Osteoblast (primary cell): Measurements from ENCODE around the gene ATG16L2. TPM values are rescaled to one million over a fixed set of nuclear protein-coding genes. Genes with fewer than 3 reads are reported as not detected.

ENCODE experiments used
- DNase-seq: peaks from one replicate; pipeline ENCODE4 v3.0.0; 2011; ENCODE audit warnings: low spot score, mixed read lengths; ENCODE audit not compliant: insufficient read length; ENCODE audit errors: missing footprints
- H2AFZ ChIP-seq: 2 replicates; pipeline ENCODE4 v1.6.0; 2011; ENCODE audit warnings: mild to moderate bottlenecking, low read length
- H3K27ac ChIP-seq: 2 replicates; pipeline ENCODE4 v1.5.1; 2011; ENCODE audit warnings: mild to moderate bottlenecking, low read depth, low read length, moderate library complexity
- H3K27me3 ChIP-seq: 2 replicates; pipeline ENCODE4 v1.6.0; 2012; ENCODE audit warnings: mild to moderate bottlenecking, control low read depth, inconsistent platforms, low read length, moderate library complexity; ENCODE audit not compliant: insufficient read depth
- H3K36me3 ChIP-seq: 2 replicates; pipeline ENCODE4 v1.5.1; 2011; ENCODE audit warnings: mild to moderate bottlenecking, low read length, control low read depth, moderate library complexity; ENCODE audit not compliant: insufficient read depth
- H3K4me1 ChIP-seq: 2 replicates; pipeline ENCODE4 v1.5.1; 2011; ENCODE audit warnings: mild to moderate bottlenecking, low read length, control low read depth, moderate library complexity; ENCODE audit not compliant: insufficient read depth
- H3K4me2 ChIP-seq: 2 replicates; pipeline ENCODE4 v1.6.0; 2011; ENCODE audit warnings: mild to moderate bottlenecking, low read length; ENCODE audit not compliant: insufficient read depth
- H3K4me3 ChIP-seq: fragments of 200-600 bp; sonication (generic); 3 replicates; pipeline ENCODE4 v1.5.1; 2012; ENCODE audit warnings: mild to moderate bottlenecking, low read length, inconsistent platforms; ENCODE audit not compliant: insufficient read depth
- H3K79me2 ChIP-seq: 2 replicates; pipeline ENCODE4 v1.6.0; 2012; ENCODE audit warnings: mild to moderate bottlenecking, low read length, control low read depth, inconsistent platforms; ENCODE audit not compliant: insufficient read depth
- H3K9me3 ChIP-seq: 2 replicates; pipeline ENCODE4 v1.5.1; 2011; ENCODE audit warnings: low read depth, low read length, control low read depth
- H4K20me1 ChIP-seq: 2 replicates; pipeline ENCODE4 v1.6.0; 2012; ENCODE audit warnings: mild to moderate bottlenecking, low read length, control low read depth; ENCODE audit not compliant: insufficient read depth
- CTCF ChIP-seq: IDR thresholded peaks from 2 replicates; pipeline ENCODE4 v1.5.1; 2011; ENCODE audit warnings: mild to moderate bottlenecking, low read depth, low read length, moderate library complexity; ENCODE audit errors: extremely low read depth
- total RNA-seq: library from RNA; depleted of rRNA; stranded (reverse); fragments of >200 nt; gene quantifications from 2 replicates; pipeline ENCODE4 v1.2.3, GENCODE V29; 2012

ATG16L2 gene
- total RNA-seq, 1 donor = 11.9 TPM

- H3K4me2 ChIP-seq = peak overlapping the region; percentile 23
- H2AFZ ChIP-seq = no peak overlapping the region
- peak overlapping the region; percentile 27 for H3K4me3 ChIP-seq
- no peak for TF ChIP-seq CTCF
- peak; percentile 37 for DNase-seq
- H3K27ac ChIP-seq = peak overlapping the region; percentile 87
- H3K79me2 ChIP-seq = no peaks in the 10 kb centered on the region
- no peaks in the 10 kb centered on the region for H3K27me3 ChIP-seq
- H3K9me3 ChIP-seq = no peaks in the 10 kb centered on the region
- peaks cover 74% of the 10 kb centered on the region for H3K4me1 ChIP-seq
- H3K36me3 ChIP-seq = peaks cover 41% of the 10 kb centered on the region
- H4K20me1 ChIP-seq = no peaks in the 10 kb centered on the region
Measured at GRCh38 chr11:72842126-72842525, 27.9 kb downstream of the ATG16L2 start.

GRCh38 chr11:72842653-72843330 lies 28.6 kb downstream of the ATG16L2 start:
- peak overlapping the region; percentile 87 for H3K27ac ChIP-seq
- no peak for TF ChIP-seq CTCF
- H3K9me3 ChIP-seq = no peaks in the 10 kb centered on the region
- H2AFZ ChIP-seq = no peak overlapping the region
- H4K20me1 ChIP-seq = no peaks in the 10 kb centered on the region
- H3K4me3 ChIP-seq = peak overlapping the region; percentile 27
- H3K4me2 ChIP-seq = peak overlapping the region; percentile 23
- peak; percentile 46 for DNase-seq
- H3K79me2 ChIP-seq = no peaks in the 10 kb centered on the region
- H3K36me3 ChIP-seq = peaks cover 35% of the 10 kb centered on the region
- H3K4me1 ChIP-seq = peaks cover 72% of the 10 kb centered on the region
- no peaks in the 10 kb centered on the region for H3K27me3 ChIP-seq

- Histone ChIP-seq H3K27ac (peak overlapping the region; percentile 84), H3K36me3 (peaks cover 31% of the 10 kb centered on the region), H3K9me3 (no peaks in the 10 kb centered on the region), H3K4me3 (no peak overlapping the region), H4K20me1 (no peaks in the 10 kb centered on the region), H3K4me2 (peak overlapping the region; percentile 46), H3K79me2 (no peaks in the 10 kb centered on the region), H3K4me1 (peaks cover 56% of the 10 kb centered on the region), H2AFZ (no peak overlapping the region), H3K27me3 (no peaks in the 10 kb centered on the region)
- no peak for TF ChIP-seq CTCF
- DNase-seq = peak; percentile 69
Measured at GRCh38 chr11:72844356-72844755, 30.1 kb downstream of the ATG16L2 start.

- TF ChIP-seq CTCF = peak; percentile 78
- H3K79me2 ChIP-seq = peaks cover 5% of the 10 kb centered on the region
- DNase-seq = peak; percentile 63
- H3K27me3 ChIP-seq = no peaks in the 10 kb centered on the region
- no peak overlapping the region for H3K27ac ChIP-seq
- no peak overlapping the region for H2AFZ ChIP-seq
- peaks cover 11% of the 10 kb centered on the region for H3K4me1 ChIP-seq
- H3K4me2 ChIP-seq = no peak overlapping the region
- H3K36me3 ChIP-seq = peaks cover 16% of the 10 kb centered on the region
- H3K4me3 ChIP-seq = no peak overlapping the region
- H3K9me3 ChIP-seq = no peaks in the 10 kb centered on the region
- H4K20me1 ChIP-seq = no peaks in the 10 kb centered on the region
Measured at GRCh38 chr11:72848846-72849466, 34.7 kb downstream of the ATG16L2 start.
